ENCODE data around the gene RALGPS1.

Gene RALGPS1

DNA sequence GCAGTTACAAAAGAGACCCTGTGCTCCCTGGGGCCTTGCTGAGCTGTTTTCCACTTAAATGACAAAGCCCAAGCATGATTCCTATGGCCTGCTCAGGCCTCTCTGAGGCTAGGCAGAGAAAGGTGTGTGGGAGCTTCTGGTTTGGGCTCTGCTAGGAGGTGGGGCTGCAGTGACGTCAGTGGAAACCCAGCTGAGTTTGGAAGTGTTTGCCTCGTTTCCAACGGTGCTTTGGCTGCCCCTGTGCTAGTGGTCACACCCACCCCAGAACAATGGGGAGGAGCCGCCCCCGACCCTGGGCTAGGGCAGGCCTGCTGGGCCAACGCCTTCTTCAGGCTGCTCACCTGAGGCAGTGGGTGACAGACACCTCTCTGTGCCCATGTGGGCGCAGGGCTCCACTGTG is 197.5 kb downstream of the RALGPS1 start (continued):
- TF ChIP-seq, protein P1, sequence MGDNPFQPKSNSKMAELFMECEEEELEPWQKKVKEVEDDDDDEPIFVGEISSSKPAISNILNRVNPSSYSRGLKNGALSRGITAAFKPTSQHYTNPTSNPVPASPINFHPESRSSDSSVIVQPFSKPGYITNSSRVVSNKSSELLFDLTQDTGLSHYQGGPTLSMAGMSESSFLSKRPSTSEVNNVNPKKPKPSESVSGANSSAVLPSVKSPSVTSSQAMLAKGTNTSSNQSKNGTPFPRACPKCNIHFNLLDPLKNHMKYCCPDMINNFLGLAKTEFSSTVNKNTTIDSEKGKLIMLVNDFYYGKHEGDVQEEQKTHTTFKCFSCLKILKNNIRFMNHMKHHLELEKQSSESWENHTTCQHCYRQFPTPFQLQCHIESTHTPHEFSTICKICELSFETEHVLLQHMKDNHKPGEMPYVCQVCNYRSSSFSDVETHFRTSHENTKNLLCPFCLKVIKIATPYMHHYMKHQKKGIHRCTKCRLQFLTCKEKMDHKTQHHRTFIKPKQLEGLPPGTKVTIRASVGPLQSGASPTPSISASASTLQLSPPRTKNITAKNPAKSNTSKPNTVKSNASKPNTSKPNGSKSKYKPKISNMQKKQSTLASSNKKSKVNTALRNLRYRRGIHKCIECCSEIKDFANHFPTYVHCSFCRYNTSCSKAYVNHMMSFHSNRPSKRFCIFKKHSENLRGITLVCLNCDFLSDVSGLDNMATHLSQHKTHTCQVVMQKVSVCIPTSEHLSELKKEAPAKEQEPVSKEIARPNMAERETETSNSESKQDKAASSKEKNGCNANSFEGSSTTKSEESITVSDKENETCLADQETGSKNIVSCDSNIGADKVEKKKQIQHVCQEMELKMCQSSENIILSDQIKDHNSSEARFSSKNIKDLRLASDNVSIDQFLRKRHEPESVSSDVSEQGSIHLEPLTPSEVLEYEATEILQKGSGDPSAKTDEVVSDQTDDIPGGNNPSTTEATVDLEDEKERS (tag by site-specific recombination; IDR thresholded peaks at IDR 0.05): no peak
- TF ChIP-seq ZBTB7A (tag by site-specific recombination; IDR thresholded peaks at IDR 0.05; ENCODE audit: low read depth) (no peak), ZNF140 (tag by site-specific recombination; IDR thresholded peaks at IDR 0.05) (no peak), ZNF157 (tag by site-specific recombination; IDR thresholded peaks at IDR 0.05) (no peak), ZNF626 (tag by site-specific recombination; IDR thresholded peaks at IDR 0.05) (no peak), SALL2 (tag by site-specific recombination; IDR thresholded peaks at IDR 0.05; ENCODE audit: borderline replicate concordance) (no peak), PRDM1 (tag by site-specific recombination; IDR thresholded peaks at IDR 0.05) (no peak), OSR2 (tag by site-specific recombination; IDR thresholded peaks at IDR 0.05) (no peak), MEIS1 (CRISPR knock-in tag; IDR thresholded peaks at IDR 0.05; ENCODE audit: borderline replicate concordance) (no peak), IKZF3 (tag by site-specific recombination; IDR thresholded peaks at IDR 0.05) (no peak), ZNF366 (tag by site-specific recombination; conservative IDR thresholded peaks at IDR 0.05) (no peak), ZNF677 (tag by site-specific recombination; IDR thresholded peaks at IDR 0.05) (no peak), ZNF624 (tag by site-specific recombination; IDR thresholded peaks at IDR 0.05) (no peak), ZNF121 (tag by site-specific recombination; IDR thresholded peaks at IDR 0.05) (no peak), ZNF571 (tag by site-specific recombination; IDR thresholded peaks at IDR 0.05) (no peak), ZFHX2 (tag by site-specific recombination; conservative IDR thresholded peaks at IDR 0.05) (peak; percentile 64), ZNF555 (tag by site-specific recombination; conservative IDR thresholded peaks at IDR 0.05) (no peak), ZFP3 (tag by site-specific recombination; IDR thresholded peaks at IDR 0.05; ENCODE audit: low read depth) (no peak), GLIS2 (tag by site-specific recombination; IDR thresholded peaks at IDR 0.05) (no peak), ZNF221 (tag by site-specific recombination; IDR thresholded peaks at IDR 0.05; ENCODE audit: borderline replicate concordance) (no peak), ZNF530 (tag by site-specific recombination; IDR thresholded peaks at IDR 0.05; ENCODE audit: low read depth) (no peak), ZNF747 (tag by site-specific recombination; IDR thresholded peaks at IDR 0.05) (no peak), ZNF76 (tag by site-specific recombination; IDR thresholded peaks at IDR 0.05; ENCODE audit: borderline replicate concordance, low read depth) (no peak), ZNF664 (tag by site-specific recombination; IDR thresholded peaks at IDR 0.05) (no peak)
- TF ChIP-seq, protein P2, sequence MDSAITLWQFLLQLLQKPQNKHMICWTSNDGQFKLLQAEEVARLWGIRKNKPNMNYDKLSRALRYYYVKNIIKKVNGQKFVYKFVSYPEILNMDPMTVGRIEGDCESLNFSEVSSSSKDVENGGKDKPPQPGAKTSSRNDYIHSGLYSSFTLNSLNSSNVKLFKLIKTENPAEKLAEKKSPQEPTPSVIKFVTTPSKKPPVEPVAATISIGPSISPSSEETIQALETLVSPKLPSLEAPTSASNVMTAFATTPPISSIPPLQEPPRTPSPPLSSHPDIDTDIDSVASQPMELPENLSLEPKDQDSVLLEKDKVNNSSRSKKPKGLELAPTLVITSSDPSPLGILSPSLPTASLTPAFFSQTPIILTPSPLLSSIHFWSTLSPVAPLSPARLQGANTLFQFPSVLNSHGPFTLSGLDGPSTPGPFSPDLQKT (IDR thresholded peaks at IDR 0.05; ENCODE audit: borderline replicate concordance, low read depth, low read length): no peak
- TF ChIP-seq, protein P3, sequence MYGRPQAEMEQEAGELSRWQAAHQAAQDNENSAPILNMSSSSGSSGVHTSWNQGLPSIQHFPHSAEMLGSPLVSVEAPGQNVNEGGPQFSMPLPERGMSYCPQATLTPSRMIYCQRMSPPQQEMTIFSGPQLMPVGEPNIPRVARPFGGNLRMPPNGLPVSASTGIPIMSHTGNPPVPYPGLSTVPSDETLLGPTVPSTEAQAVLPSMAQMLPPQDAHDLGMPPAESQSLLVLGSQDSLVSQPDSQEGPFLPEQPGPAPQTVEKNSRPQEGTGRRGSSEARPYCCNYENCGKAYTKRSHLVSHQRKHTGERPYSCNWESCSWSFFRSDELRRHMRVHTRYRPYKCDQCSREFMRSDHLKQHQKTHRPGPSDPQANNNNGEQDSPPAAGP (tag by site-specific recombination; IDR thresholded peaks at IDR 0.05): no peak
- TF ChIP-seq, protein P4, sequence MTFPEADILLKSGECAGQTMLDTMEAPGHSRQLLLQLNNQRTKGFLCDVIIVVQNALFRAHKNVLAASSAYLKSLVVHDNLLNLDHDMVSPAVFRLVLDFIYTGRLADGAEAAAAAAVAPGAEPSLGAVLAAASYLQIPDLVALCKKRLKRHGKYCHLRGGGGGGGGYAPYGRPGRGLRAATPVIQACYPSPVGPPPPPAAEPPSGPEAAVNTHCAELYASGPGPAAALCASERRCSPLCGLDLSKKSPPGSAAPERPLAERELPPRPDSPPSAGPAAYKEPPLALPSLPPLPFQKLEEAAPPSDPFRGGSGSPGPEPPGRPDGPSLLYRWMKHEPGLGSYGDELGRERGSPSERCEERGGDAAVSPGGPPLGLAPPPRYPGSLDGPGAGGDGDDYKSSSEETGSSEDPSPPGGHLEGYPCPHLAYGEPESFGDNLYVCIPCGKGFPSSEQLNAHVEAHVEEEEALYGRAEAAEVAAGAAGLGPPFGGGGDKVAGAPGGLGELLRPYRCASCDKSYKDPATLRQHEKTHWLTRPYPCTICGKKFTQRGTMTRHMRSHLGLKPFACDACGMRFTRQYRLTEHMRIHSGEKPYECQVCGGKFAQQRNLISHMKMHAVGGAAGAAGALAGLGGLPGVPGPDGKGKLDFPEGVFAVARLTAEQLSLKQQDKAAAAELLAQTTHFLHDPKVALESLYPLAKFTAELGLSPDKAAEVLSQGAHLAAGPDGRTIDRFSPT (tag by site-specific recombination; IDR thresholded peaks at IDR 0.05): no peak
- TF ChIP-seq, protein P5, sequence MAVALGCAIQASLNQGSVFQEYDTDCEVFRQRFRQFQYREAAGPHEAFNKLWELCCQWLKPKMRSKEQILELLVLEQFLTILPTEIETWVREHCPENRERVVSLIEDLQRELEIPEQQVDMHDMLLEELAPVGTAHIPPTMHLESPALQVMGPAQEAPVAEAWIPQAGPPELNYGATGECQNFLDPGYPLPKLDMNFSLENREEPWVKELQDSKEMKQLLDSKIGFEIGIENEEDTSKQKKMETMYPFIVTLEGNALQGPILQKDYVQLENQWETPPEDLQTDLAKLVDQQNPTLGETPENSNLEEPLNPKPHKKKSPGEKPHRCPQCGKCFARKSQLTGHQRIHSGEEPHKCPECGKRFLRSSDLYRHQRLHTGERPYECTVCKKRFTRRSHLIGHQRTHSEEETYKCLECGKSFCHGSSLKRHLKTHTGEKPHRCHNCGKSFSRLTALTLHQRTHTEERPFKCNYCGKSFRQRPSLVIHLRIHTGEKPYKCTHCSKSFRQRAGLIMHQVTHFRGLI (tag by site-specific recombination; IDR thresholded peaks at IDR 0.05): peak; percentile 91
- TF ChIP-seq, protein P6, sequence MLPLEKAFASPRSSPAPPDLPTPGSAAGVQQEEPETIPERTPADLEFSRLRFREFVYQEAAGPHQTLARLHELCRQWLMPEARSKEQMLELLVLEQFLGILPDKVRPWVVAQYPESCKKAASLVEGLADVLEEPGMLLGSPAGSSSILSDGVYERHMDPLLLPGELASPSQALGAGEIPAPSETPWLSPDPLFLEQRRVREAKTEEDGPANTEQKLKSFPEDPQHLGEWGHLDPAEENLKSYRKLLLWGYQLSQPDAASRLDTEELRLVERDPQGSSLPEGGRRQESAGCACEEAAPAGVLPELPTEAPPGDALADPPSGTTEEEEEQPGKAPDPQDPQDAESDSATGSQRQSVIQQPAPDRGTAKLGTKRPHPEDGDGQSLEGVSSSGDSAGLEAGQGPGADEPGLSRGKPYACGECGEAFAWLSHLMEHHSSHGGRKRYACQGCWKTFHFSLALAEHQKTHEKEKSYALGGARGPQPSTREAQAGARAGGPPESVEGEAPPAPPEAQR (tag by site-specific recombination; IDR thresholded peaks at IDR 0.05): no peak
- TF ChIP-seq, protein P7, sequence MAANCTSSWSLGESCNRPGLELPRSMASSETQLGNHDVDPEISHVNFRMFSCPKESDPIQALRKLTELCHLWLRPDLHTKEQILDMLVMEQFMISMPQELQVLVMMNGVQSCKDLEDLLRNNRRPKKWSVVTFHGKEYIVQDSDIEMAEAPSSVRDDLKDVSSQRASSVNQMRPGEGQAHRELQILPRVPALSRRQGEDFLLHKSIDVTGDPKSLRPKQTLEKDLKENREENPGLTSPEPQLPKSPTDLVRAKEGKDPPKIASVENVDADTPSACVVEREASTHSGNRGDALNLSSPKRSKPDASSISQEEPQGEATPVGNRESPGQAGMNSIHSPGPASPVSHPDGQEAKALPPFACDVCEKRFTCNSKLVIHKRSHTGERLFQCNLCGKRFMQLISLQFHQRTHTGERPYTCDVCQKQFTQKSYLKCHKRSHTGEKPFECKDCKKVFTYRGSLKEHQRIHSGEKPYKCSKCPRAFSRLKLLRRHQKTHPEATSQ (tag by site-specific recombination; IDR thresholded peaks at IDR 0.05): no peak
